ENCODE measurements around the gene PERM1. TPM values are rescaled to one million over a fixed set of nuclear protein-coding genes. Genes with fewer than 3 reads are reported as not detected.
"Not testable (repeated sequence)": the region's sequence is repeated elsewhere in the genome, so short reads cannot be mapped to it uniquely, and the experiment has no call there.

PERM1 gene, protein sequence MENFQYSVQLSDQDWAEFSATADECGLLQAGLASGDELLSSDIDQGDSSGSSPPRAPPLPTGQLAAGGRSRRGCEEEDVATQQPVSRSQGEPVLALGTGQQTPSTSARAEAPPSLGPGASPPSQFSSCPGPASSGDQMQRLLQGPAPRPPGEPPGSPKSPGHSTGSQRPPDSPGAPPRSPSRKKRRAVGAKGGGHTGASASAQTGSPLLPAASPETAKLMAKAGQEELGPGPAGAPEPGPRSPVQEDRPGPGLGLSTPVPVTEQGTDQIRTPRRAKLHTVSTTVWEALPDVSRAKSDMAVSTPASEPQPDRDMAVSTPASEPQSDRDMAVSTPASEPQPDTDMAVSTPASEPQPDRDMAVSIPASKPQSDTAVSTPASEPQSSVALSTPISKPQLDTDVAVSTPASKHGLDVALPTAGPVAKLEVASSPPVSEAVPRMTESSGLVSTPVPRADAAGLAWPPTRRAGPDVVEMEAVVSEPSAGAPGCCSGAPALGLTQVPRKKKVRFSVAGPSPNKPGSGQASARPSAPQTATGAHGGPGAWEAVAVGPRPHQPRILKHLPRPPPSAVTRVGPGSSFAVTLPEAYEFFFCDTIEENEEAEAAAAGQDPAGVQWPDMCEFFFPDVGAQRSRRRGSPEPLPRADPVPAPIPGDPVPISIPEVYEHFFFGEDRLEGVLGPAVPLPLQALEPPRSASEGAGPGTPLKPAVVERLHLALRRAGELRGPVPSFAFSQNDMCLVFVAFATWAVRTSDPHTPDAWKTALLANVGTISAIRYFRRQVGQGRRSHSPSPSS
- polyA plus RNA-seq, result not detected in 3 replicates
- polyA plus RNA-seq (2011; ENCODE audit: low read depth), result not detected
- polyA plus RNA-seq (2011; cell fraction: cytosol; rRNA removed), result not detected in 2 replicates
- not detected in 2 replicates for polyA plus RNA-seq (2011; cell fraction: nucleus; rRNA removed)
- polyA plus RNA-seq (2012; ENCODE audit: low replicate concordance), result 6.3 and 8.5 TPM in 2 replicates
- not detected in 3 replicates for polyA minus RNA-seq
- not detected for polyA minus RNA-seq (2011; cell fraction: cytosol; rRNA and poly(A)+ RNA removed)
- polyA minus RNA-seq (2011; cell fraction: nucleus; rRNA and poly(A)+ RNA removed), result not detected in 2 replicates

DNA sequence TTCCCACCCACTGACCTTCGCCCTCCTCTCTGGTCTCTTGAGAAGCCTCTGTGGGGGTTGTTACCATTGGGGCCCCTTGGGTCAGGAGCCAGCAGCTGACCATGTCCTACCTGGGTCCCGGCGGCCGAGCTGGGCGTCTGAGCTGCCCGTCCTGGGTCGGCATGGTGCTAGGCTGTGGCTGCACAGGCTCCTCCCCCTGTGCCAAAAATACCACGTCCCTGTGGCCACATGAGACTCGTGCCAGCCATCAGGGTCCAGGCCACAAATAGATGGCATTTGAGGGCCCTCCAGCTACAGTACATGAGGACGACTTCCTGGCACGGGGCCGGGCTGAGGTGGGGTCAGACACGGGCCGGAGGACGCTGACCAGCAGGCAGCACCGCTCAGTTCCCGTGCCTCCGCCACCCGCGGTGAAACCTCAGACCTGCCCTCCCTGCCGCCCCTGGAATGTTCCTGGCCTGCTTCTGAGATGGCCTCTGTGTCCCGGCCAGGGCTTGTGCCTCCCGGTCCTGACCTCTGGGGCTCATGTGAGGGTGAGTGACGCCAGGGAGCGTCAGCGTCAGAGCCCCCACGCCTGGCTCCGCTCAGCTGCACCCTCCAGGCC is at the start of gene PERM1:
PERM1 (minus strand) TSS at position 139 of the 604 bp plus-strand sequence. CDS start 1,064 bp downstream, outside the sequence.
- H3K4me2 ChIP-seq (ENCODE audit: control insufficient read depth, extremely low read depth, insufficient read depth, low read depth, low read length), result no peak within 1 kb of the TSS
- H4K20me1 ChIP-seq (ENCODE audit: control insufficient read depth, extremely low read depth, insufficient read depth, low read length), result no peaks in the 10 kb centered on the region
- no peak for DNase-seq (ENCODE audit: low read depth, low spot score)
- H3K4me1 ChIP-seq (ENCODE audit: control insufficient read depth, extremely low read depth, insufficient read depth, low read length), result no peaks in the 10 kb centered on the region
- no peak for FAIRE-seq
- H3K27me3 ChIP-seq (ENCODE audit: control insufficient read depth, extremely low read depth, insufficient read depth, low read length), result peaks cover 51% of the 10 kb centered on the region
- H3K9ac ChIP-seq (ENCODE audit: control insufficient read depth, extremely low read depth, insufficient read depth, low read length), result no peak within 1 kb of the TSS
- H3K79me2 ChIP-seq (ENCODE audit: control insufficient read depth, insufficient read depth, low read length), result no peaks in the 10 kb centered on the region
- dilution Hi-C loops (cut with MboI; ENCODE audit: extremely low pct_ligation_motif_present, low sequenced_read_pairs), result no loop called here
- H3K36me3 ChIP-seq (ENCODE audit: control insufficient read depth in 2 of 2, extremely low read depth in 1 of 2, insufficient read depth in 2 of 2, low read length in 2 of 2), result no peaks in the 10 kb centered on the region
- no peak within 1 kb of the TSS for H3K27ac ChIP-seq (ENCODE audit: control insufficient read depth, insufficient read depth, low read length)
- no peaks in the 10 kb centered on the region for H3K9me1 ChIP-seq (ENCODE audit: control insufficient read depth, extremely low read depth, insufficient read depth, low read length)
- H2AFZ ChIP-seq (ENCODE audit: control insufficient read depth, low read length), result no peak within 1 kb of the TSS
- TF ChIP-seq EZH2 (IDR thresholded peaks at IDR 0.05; ENCODE audit: low read length), result no peak
- TF ChIP-seq, protein P1, sequence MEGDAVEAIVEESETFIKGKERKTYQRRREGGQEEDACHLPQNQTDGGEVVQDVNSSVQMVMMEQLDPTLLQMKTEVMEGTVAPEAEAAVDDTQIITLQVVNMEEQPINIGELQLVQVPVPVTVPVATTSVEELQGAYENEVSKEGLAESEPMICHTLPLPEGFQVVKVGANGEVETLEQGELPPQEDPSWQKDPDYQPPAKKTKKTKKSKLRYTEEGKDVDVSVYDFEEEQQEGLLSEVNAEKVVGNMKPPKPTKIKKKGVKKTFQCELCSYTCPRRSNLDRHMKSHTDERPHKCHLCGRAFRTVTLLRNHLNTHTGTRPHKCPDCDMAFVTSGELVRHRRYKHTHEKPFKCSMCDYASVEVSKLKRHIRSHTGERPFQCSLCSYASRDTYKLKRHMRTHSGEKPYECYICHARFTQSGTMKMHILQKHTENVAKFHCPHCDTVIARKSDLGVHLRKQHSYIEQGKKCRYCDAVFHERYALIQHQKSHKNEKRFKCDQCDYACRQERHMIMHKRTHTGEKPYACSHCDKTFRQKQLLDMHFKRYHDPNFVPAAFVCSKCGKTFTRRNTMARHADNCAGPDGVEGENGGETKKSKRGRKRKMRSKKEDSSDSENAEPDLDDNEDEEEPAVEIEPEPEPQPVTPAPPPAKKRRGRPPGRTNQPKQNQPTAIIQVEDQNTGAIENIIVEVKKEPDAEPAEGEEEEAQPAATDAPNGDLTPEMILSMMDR (optimal IDR thresholded peaks at IDR 0.05 in 1 of 3, IDR thresholded peaks at IDR 0.05 in 1 of 3, conservative IDR thresholded peaks at IDR 0.05 in 1 of 3; ENCODE audit: extremely low read depth in 1 of 3, insufficient read depth in 2 of 3, low read length in 3 of 3), result no peak
- no peak within 1 kb of the TSS for H3K4me3 ChIP-seq (ENCODE audit: control insufficient read depth in 2 of 3, extremely low read depth in 1 of 3, insufficient read depth in 2 of 3, low read depth in 1 of 3, low read length in 3 of 3)
- H3K9me3 ChIP-seq (ENCODE audit: control insufficient read depth, low read depth, low read length), result no peaks in the 10 kb centered on the region

DNA sequence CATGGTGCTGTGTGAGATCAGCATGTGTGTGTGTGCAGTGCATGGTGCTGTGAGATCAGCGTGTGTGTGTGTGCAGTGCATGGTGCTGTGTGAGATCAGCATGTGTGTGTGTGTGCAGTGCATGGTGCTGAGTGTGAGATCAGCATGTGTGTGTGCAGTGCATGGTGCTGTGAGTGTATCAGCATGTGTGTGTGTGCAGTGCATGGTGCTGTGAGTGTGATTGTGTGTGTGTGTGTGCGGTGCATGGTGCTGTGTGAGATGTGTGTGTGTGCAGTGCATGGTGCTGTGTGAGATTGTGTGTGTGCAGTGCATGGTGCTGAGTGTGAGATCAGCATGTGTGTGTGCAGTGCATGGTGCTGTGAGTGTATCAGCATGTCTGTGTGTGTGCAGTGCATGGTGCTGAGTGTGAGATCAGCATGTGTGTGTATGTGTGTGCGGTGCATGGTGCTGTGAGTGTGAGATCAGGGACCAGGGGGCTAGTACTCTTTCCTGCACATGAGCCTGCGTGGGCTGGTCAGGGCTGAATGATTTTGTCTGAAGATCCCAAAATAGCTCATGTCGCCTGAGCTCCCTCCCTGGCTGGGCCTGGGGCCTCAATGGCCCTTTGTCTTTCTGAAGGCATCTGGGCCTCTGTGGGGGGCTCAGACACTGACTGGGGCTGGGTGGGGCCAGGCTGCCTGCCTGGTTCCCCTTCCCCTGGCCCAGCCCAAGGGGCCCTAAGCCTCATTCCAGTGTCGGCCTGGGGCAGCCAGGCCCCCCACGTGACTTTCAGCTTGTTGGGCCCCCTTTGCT is 49.2 kb upstream of the PERM1 start:
- H3K9me1 ChIP-seq (ENCODE audit: control insufficient read depth, extremely low read depth, insufficient read depth, low read length); H3K4me1 ChIP-seq (ENCODE audit: control insufficient read depth, extremely low read depth, insufficient read depth, low read length); H3K9me3 ChIP-seq (ENCODE audit: control insufficient read depth, low read depth, low read length); H3K4me3 ChIP-seq (ENCODE audit: control insufficient read depth in 2 of 3, extremely low read depth in 1 of 3, insufficient read depth in 2 of 3, low read depth in 1 of 3, low read length in 3 of 3); dilution Hi-C loops (cut with MboI; ENCODE audit: extremely low pct_ligation_motif_present, low sequenced_read_pairs); H3K27ac ChIP-seq (ENCODE audit: control insufficient read depth, insufficient read depth, low read length); DNase-seq (ENCODE audit: low read depth, low spot score); FAIRE-seq; H3K4me2 ChIP-seq (ENCODE audit: control insufficient read depth, extremely low read depth, insufficient read depth, low read depth, low read length); H3K9ac ChIP-seq (ENCODE audit: control insufficient read depth, extremely low read depth, insufficient read depth, low read length); H3K27me3 ChIP-seq (ENCODE audit: control insufficient read depth, extremely low read depth, insufficient read depth, low read length); H2AFZ ChIP-seq (ENCODE audit: control insufficient read depth, low read length): not testable (repeated sequence)
- Histone ChIP-seq H3K36me3 (ENCODE audit: control insufficient read depth in 2 of 2, extremely low read depth in 1 of 2, insufficient read depth in 2 of 2, low read length in 2 of 2) (peaks cover 21 to 28% of the 10 kb centered on the region in 2 experiments), H3K79me2 (ENCODE audit: control insufficient read depth, insufficient read depth, low read length) (peaks cover 55% of the 10 kb centered on the region), H4K20me1 (ENCODE audit: control insufficient read depth, extremely low read depth, insufficient read depth, low read length) (peaks cover 31% of the 10 kb centered on the region)

Measured in keratinocyte (primary cell).